Panc1 (cell line): ENCODE measurements around the gene IL17REL. TPM values are rescaled to one million over a fixed set of nuclear protein-coding genes. Genes with fewer than 3 reads are reported as not detected.

Experiments
- ATAC-seq: fragments of 200-7000 bp; cut with Tn5 transposase; 2 replicates; pipeline ENCODE4 v1.9.1; 2020; ENCODE audit warnings: mild to moderate bottlenecking, moderate library complexity
- BruUV-seq: library from RNA; stranded (reverse); fragments of 400-500 nt; replicated peaks from 2 replicates; lab custom pipeline; 2021; lab: Mats Ljungman, UMichigan
- CTCF ChIA-PET: fragments of 300-600 bp; sonication (Branson Sonifier 250); formaldehyde crosslinking; loops from one replicate; lab custom pipeline; 2022; ENCODE audit warnings: antibody characterized with exemption; lab: Charles Lee
- POLR2A ChIA-PET: fragments of 300-600 bp; sonication (Branson Sonifier 250); formaldehyde crosslinking; loops from one replicate; lab custom pipeline; 2022; ENCODE audit warnings: antibody characterized with exemption; lab: Charles Lee
- DNase-seq: peaks from one replicate; pipeline ENCODE4 v3.0.0-alpha.2; 2010; ENCODE audit warnings: low read depth, low spot score
- H3K27ac ChIP-seq: 2 replicates; pipeline ENCODE4 v1.5.1; 2011; ENCODE audit warnings: mild to moderate bottlenecking, low read length, inconsistent platforms
- H3K27me3 ChIP-seq: fragments of 200-500 bp; sonication (Bioruptor generic); 2 replicates; pipeline ENCODE4 v1.6.0; 2014; ENCODE audit warnings: low read length, inconsistent platforms; ENCODE audit not compliant: control insufficient read depth, insufficient read depth
- H3K36me3 ChIP-seq: fragments of 200-500 bp; sonication (Bioruptor generic); 2 replicates; pipeline ENCODE4 v1.5.1; 2014; ENCODE audit warnings: inconsistent platforms, mild to moderate bottlenecking, low read length, moderate library complexity; ENCODE audit not compliant: control insufficient read depth, insufficient read depth
- H3K4me1 ChIP-seq: 2 replicates; pipeline ENCODE4 v1.5.1; 2011; ENCODE audit warnings: inconsistent platforms, mild to moderate bottlenecking, low read length, moderate library complexity; ENCODE audit not compliant: control insufficient read depth, insufficient read depth
- H3K4me3 ChIP-seq, 2 experiments: 2 replicates each; pipeline ENCODE4 v1.5.1; 2011 to 2012; ENCODE audit warnings: low read depth in 2 of 2, low read length in 2 of 2, mild to moderate bottlenecking in 2 of 2, inconsistent platforms in 1 of 2, moderate library complexity in 1 of 2
- H3K9me3 ChIP-seq: fragments of 200-500 bp; sonication (Bioruptor generic); 2 replicates; pipeline ENCODE4 v1.5.1; 2014; ENCODE audit warnings: low read depth, mild to moderate bottlenecking, inconsistent platforms, low read length, moderate library complexity; ENCODE audit not compliant: control insufficient read depth, insufficient read depth
- POLR2AphosphoS5 ChIP-seq: IDR thresholded peaks from 2 replicates; pipeline ENCODE4 v1.6.1; 2012; ENCODE audit warnings: mild to moderate bottlenecking, low read depth, low read length, moderate library complexity
- SIN3A ChIP-seq: IDR thresholded peaks from 2 replicates; pipeline ENCODE4 v1.6.1; 2012; ENCODE audit warnings: low read depth, mild to moderate bottlenecking, low read length, moderate library complexity, borderline replicate concordance; ENCODE audit not compliant: insufficient read depth
- TCF7L2 ChIP-seq: IDR thresholded peaks from 2 replicates; pipeline ENCODE4 v1.6.1; 2011; ENCODE audit warnings: mild to moderate bottlenecking, low read depth, low read length, inconsistent platforms
- in situ Hi-C: cut with HindIII; loops from 2 replicates; pipeline ENCODE4 v1.10.0; 2016; ENCODE audit warnings: low sequenced_read_pairs, low pct_unique_long_range_greater_than_20kb
- intact Hi-C: fragments of 100-400 bp; cut with micrococcal nuclease; formaldehyde crosslinking; loops from one replicate; pipeline ENCODE4 v1.10.0; 2022; ENCODE audit not compliant: unreplicated experiment
- total RNA-seq: library from RNA; stranded (reverse); gene quantifications from one replicate; pipeline ENCODE4 v1.2.1, GENCODE V29; 2021; ENCODE audit not compliant: unreplicated experiment
- TF ChIP-seq, protein P1 (sequence below), 2 experiments: IDR thresholded peaks; 2 replicates each; pipeline ENCODE4 v1.6.1; 2011 to 2012; ENCODE audit warnings: low read depth in 2 of 2, control low read depth in 1 of 2, low read length in 1 of 2, mild to moderate bottlenecking in 1 of 2, moderate library complexity in 1 of 2; ENCODE audit not compliant: insufficient read depth in 1 of 2

The IL17REL gene
- total RNA-seq, 1 experiment from 2014 or later, result 0.82 TPM

DNA sequence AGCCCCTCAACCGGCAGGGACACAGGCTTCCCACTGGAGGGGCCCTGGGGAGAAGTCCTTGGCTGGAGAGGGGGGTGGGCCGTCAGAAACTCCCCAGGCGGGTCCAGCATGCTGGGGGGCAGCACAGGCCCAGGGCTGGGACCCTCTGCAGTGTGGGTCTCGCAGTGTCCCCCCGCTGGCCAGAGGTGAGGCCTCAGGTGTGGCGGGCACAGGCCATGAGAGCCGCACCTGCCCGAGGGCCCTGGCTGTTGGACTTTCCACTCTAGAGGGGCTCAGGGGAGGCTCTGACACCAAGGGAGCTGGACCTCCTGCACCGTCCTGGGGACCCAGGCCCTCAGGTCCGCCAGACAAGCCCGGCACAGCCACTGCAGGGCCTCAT, 62.7 kb downstream of the IL17REL start:
- no peak for DNase-seq
- Histone ChIP-seq H3K36me3 (no peaks in the 10 kb centered on the region), H3K9me3 (no peaks in the 10 kb centered on the region), H3K27me3 (no peaks in the 10 kb centered on the region), H3K4me3 (no peak overlapping the region), H3K4me1 (peaks cover 68% of the 10 kb centered on the region), H3K27ac (peak overlapping the region; percentile 51)
- in situ Hi-C loops, result no loop called here
- no TSS peak for BruUV-seq
- ChIA-PET POLR2A (no interaction called here), CTCF (no interaction called here)
- intact Hi-C loops, result no loop called here
- no peak for ATAC-seq
- TF ChIP-seq, protein P1, sequence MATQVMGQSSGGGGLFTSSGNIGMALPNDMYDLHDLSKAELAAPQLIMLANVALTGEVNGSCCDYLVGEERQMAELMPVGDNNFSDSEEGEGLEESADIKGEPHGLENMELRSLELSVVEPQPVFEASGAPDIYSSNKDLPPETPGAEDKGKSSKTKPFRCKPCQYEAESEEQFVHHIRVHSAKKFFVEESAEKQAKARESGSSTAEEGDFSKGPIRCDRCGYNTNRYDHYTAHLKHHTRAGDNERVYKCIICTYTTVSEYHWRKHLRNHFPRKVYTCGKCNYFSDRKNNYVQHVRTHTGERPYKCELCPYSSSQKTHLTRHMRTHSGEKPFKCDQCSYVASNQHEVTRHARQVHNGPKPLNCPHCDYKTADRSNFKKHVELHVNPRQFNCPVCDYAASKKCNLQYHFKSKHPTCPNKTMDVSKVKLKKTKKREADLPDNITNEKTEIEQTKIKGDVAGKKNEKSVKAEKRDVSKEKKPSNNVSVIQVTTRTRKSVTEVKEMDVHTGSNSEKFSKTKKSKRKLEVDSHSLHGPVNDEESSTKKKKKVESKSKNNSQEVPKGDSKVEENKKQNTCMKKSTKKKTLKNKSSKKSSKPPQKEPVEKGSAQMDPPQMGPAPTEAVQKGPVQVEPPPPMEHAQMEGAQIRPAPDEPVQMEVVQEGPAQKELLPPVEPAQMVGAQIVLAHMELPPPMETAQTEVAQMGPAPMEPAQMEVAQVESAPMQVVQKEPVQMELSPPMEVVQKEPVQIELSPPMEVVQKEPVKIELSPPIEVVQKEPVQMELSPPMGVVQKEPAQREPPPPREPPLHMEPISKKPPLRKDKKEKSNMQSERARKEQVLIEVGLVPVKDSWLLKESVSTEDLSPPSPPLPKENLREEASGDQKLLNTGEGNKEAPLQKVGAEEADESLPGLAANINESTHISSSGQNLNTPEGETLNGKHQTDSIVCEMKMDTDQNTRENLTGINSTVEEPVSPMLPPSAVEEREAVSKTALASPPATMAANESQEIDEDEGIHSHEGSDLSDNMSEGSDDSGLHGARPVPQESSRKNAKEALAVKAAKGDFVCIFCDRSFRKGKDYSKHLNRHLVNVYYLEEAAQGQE (IDR thresholded peaks at IDR 0.05; ENCODE audit: insufficient read depth in 1 of 2, low read depth in 2 of 2, low read length in 1 of 2), result no peak
- TF ChIP-seq POLR2AphosphoS5 (no peak), SIN3A (no peak), TCF7L2 (no peak)

DNA sequence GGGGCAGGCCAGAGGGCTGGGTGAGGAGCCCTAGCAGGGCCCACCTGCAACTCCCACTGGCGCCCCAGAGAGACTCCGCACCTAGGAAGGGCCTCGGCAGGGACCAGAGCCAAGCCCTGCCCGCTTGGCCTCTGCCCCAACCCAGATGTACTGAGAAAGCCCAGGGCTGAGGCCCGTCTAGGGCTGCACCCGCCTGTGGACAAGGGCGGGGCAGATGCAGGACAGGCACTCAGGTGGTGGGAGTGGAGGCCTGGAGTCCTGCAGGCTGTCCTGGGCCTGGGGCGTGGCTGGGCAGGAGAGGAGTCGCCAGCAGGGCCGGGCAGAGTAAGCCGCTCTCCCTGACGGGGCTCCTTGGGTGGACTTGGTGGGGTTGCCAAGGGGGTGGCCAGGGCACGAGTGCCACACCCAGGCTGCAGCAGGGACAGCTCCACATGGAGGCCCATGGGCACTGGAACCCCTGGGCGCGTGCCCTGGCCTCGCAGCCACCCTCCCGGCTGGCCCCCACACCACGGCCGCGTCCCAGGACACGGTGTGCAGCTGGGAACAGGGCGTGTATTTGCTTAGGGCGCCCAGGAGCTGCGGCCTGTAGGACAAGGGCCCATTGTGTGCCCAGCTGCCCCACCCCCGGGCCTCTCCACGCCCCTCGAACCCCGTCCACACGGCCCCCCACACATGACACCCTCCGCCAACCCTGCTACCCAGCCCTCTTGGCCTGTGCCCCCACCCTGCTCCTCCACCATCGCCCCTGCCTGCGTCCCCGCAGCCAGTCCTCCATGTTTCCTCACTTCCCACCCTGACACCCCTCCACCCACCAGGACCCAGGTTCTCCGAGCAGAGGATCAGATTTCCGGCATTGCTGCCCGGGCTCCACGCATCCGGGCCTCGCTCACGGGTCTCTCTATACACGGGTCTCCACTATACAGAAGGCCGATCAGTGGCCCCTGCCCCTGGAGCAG, 63.3 kb downstream of the IL17REL start:
- H3K4me3 ChIP-seq, result no peak overlapping the region
- H3K27ac ChIP-seq, result peak overlapping the region; percentile 63
- H3K9me3 ChIP-seq, result no peaks in the 10 kb centered on the region
- BruUV-seq, result no TSS peak
- H3K36me3 ChIP-seq, result no peaks in the 10 kb centered on the region
- peaks cover 65% of the 10 kb centered on the region for H3K4me1 ChIP-seq
- ChIA-PET CTCF (interaction anchor here (0.5 kb wide), 1 partner anchor 13 kb away, joined by 10 read pairs; no protein-coding TSS in a partner anchor), POLR2A (no interaction called here)
- in situ Hi-C loops (no loop called here), intact Hi-C loops (no loop called here)
- no peaks in the 10 kb centered on the region for H3K27me3 ChIP-seq
- DNase-seq, result no peak
- TF ChIP-seq TCF7L2, result no peak
- no peak for TF ChIP-seq POLR2AphosphoS5
- TF ChIP-seq, protein P1 (IDR thresholded peaks at IDR 0.05; ENCODE audit: insufficient read depth in 1 of 2, low read depth in 2 of 2, low read length in 1 of 2), result no peak
- ATAC-seq, result peak; percentile 53
